BJ (cell line): ENCODE measurements around the gene SLAIN2. TPM values are rescaled to one million over a fixed set of nuclear protein-coding genes. Genes with fewer than 3 reads are reported as not detected.

Experiments
- CTCF ChIA-PET: fragments of 350-600 bp; formaldehyde crosslinking; extraction: SDS; loops from one replicate; lab custom pipeline; 2021; ENCODE audit warnings: antibody characterized with exemption, inconsistent platforms; lab: Yijun Ruan, JAX
- POLR2A ChIA-PET: fragments of 300-600 bp; sonication (Branson Sonifier 250); formaldehyde crosslinking; extraction: SDS; loops from one replicate; lab custom pipeline; 2021; ENCODE audit warnings: antibody characterized with exemption; lab: Charles Lee
- DNase-seq: peaks from one replicate; pipeline ENCODE4 v3.0.0-alpha.2; 2011; ENCODE audit warnings: low read depth
- H3K27me3 ChIP-seq: 2 replicates; pipeline ENCODE4 v1.6.0; 2011; ENCODE audit warnings: low read length; ENCODE audit not compliant: control insufficient read depth, insufficient read depth
- H3K36me3 ChIP-seq: 2 replicates; pipeline ENCODE4 v1.5.1; 2011; ENCODE audit warnings: low read length; ENCODE audit not compliant: control insufficient read depth, insufficient read depth
- H3K4me3 ChIP-seq: 2 replicates; pipeline ENCODE4 v1.5.1; 2011; ENCODE audit warnings: low read depth, mild to moderate bottlenecking, control low read depth, low read length
- polyA plus RNA-seq: library from polyadenylated mRNA; depleted of rRNA; stranded (reverse); fragments of >200 nt; gene quantifications from 2 replicates; pipeline ENCODE4 v1.2.3, GENCODE V29; 2011
- TF ChIP-seq, protein P1 (sequence below): IDR thresholded peaks from 2 replicates; pipeline ENCODE4 v1.5.1; 2011; ENCODE audit warnings: low read depth, mild to moderate bottlenecking, control low read depth, inconsistent platforms, low read length, moderate library complexity; ENCODE audit not compliant: insufficient read depth

SLAIN2 gene
- polyA plus RNA-seq, 1 experiment, result 25.5 TPM

DNA sequence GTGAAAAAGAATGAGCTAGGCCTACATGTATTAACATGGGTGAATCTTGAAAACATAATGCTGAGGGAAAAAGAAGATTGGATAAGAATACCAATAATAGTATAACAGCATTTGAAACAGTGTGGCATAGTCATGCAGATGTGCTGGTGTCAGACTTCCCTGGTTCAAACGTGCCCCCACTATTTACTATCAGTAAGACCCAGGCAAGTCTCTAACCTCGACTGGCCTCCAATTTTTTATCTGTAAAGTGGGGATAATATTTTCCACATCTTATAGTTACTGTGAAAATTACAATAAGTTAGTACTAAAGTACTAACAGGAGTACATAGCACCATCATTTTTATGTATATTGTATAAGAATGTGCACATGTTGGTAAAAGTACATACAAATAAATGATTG is 17.0 kb upstream of the SLAIN2 start:
- no peaks in the 10 kb centered on the region for H3K27me3 ChIP-seq
- H3K36me3 ChIP-seq, result no peaks in the 10 kb centered on the region
- ChIA-PET POLR2A (no interaction called here), CTCF (no interaction called here)
- no peak overlapping the region for H3K4me3 ChIP-seq
- no peak for DNase-seq
- TF ChIP-seq, protein P1, sequence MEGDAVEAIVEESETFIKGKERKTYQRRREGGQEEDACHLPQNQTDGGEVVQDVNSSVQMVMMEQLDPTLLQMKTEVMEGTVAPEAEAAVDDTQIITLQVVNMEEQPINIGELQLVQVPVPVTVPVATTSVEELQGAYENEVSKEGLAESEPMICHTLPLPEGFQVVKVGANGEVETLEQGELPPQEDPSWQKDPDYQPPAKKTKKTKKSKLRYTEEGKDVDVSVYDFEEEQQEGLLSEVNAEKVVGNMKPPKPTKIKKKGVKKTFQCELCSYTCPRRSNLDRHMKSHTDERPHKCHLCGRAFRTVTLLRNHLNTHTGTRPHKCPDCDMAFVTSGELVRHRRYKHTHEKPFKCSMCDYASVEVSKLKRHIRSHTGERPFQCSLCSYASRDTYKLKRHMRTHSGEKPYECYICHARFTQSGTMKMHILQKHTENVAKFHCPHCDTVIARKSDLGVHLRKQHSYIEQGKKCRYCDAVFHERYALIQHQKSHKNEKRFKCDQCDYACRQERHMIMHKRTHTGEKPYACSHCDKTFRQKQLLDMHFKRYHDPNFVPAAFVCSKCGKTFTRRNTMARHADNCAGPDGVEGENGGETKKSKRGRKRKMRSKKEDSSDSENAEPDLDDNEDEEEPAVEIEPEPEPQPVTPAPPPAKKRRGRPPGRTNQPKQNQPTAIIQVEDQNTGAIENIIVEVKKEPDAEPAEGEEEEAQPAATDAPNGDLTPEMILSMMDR, result no peak

DNA sequence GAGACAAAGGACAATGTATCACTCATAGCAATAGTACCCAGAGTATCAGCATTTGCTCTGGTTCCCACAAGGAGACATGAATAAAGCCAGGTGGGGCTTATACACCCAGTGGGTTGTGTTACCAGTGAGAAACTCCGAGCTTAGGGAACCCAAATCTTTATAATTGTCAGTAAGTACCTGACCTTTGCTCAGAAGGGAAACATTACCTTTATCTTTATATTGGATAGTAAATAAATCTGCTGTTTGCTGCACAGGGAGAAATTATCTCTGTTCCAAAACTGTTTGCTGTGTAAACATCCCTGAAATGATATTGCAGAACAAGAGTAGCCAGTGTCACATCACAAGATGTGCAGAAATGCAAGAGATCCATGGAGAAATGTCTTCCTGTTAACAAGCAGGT is 12.1 kb upstream of the SLAIN2 start:
- DNase-seq, result no peak
- Histone ChIP-seq H3K27me3 (no peaks in the 10 kb centered on the region), H3K36me3 (no peaks in the 10 kb centered on the region), H3K4me3 (no peak overlapping the region)
- POLR2A ChIA-PET, result no interaction called here
- CTCF ChIA-PET, result interaction anchor here (1.0 to 1.1 kb wide), 2 partner anchors 25 to 217 kb away, joined by 3 read pairs; no protein-coding TSS in a partner anchor
- TF ChIP-seq, protein P1, result no peak

DNA sequence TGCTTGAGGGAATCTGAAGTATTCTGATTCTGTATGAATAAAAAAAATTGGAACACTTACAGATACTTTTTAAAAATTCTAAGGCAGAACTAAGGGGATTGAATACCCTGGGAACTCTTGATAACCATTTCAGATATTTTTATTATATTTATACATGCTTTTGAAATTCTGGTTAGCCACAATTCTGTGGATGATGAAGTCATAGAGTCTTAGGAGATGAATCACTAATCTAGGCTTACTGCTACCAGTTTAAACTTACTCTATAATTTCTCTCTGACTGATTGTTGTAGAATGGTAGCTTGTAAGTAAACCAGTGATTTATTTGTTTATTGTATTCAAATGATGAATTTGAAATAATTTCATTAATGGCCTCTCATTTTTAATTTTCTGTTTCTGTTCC is 11.4 kb upstream of the SLAIN2 start:
- TF ChIP-seq, protein P1, result no peak
- CTCF ChIA-PET, result interaction anchor here (1.0 kb wide), 1 partner anchor 216 kb away, joined by 3 read pairs; no protein-coding TSS in a partner anchor
- POLR2A ChIA-PET, result interaction anchor here (0.6 kb wide), 1 partner anchor 705 kb away, joined by 3 read pairs; no protein-coding TSS in a partner anchor
- DNase-seq, result peak; percentile 76
- Histone ChIP-seq H3K27me3 (no peaks in the 10 kb centered on the region), H3K36me3 (no peaks in the 10 kb centered on the region), H3K4me3 (no peak overlapping the region)

- POLR2A ChIA-PET, result no interaction called here
- peak; percentile 38 for DNase-seq
- TF ChIP-seq, protein P1, result no peak
- CTCF ChIA-PET, result interaction anchor here (0.6 kb wide), 1 partner anchor 20 kb away, joined by 3 read pairs; no protein-coding TSS in a partner anchor
- Histone ChIP-seq H3K27me3 (no peaks in the 10 kb centered on the region), H3K36me3 (no peaks in the 10 kb centered on the region), H3K4me3 (no peak overlapping the region)
These were observed 9.6 kb upstream of the SLAIN2 start for GRCh38 chr4:48331577-48332330.

GRCh38 chr4:48332661-48333060 is 8.7 kb upstream of the SLAIN2 start:
- Histone ChIP-seq H3K27me3 (no peaks in the 10 kb centered on the region), H3K36me3 (no peaks in the 10 kb centered on the region), H3K4me3 (no peak overlapping the region)
- TF ChIP-seq, protein P1, result no peak
- DNase-seq, result no peak
- CTCF ChIA-PET, result interaction anchor here (0.6 kb wide), 1 partner anchor 19 kb away, joined by 3 read pairs; no protein-coding TSS in a partner anchor
- POLR2A ChIA-PET, result no interaction called here
